Measurements from ENCODE around the gene KLHL25.

KLHL25 gene

DNA sequence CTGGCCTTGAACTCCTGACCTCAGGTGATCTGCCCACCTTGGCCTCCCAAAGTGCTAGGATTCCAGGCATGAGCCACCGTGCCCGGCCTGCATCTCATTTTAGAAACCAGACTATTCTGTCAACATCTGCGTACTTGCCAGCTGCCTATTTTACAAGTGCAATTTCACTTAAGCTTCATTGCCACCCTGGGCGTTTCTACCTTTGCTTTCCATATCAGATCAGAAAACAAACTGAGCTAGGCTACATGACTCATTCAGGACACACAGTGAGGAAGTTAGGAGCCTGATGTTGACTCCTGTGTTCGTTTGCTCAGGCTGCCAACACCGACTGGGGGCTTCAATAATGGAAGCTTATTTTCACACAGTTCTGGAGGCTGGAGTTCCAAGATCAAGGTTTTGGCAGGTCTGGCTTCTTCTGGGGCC, 42.3 kb upstream of the KLHL25 start:
- H3K27me3 ChIP-seq (ENCODE audit: insufficient read depth, low read length, poor library complexity): no peaks in the 10 kb centered on the region
- no peaks in the 10 kb centered on the region for H3K9me3 ChIP-seq (ENCODE audit: insufficient read depth, low read length, severe bottlenecking)
- no peaks in the 10 kb centered on the region for H3K79me2 ChIP-seq (ENCODE audit: insufficient read depth, low read length)
- H3K27ac ChIP-seq (ENCODE audit: low read length): no peak overlapping the region
- no peak overlapping the region for H3K4me2 ChIP-seq (ENCODE audit: insufficient read depth, low read length)
- TF ChIP-seq EZH2 (IDR thresholded peaks at IDR 0.05; ENCODE audit: borderline replicate concordance, low read depth, low read length, severe bottlenecking): no peak
- TF ChIP-seq, protein P1, sequence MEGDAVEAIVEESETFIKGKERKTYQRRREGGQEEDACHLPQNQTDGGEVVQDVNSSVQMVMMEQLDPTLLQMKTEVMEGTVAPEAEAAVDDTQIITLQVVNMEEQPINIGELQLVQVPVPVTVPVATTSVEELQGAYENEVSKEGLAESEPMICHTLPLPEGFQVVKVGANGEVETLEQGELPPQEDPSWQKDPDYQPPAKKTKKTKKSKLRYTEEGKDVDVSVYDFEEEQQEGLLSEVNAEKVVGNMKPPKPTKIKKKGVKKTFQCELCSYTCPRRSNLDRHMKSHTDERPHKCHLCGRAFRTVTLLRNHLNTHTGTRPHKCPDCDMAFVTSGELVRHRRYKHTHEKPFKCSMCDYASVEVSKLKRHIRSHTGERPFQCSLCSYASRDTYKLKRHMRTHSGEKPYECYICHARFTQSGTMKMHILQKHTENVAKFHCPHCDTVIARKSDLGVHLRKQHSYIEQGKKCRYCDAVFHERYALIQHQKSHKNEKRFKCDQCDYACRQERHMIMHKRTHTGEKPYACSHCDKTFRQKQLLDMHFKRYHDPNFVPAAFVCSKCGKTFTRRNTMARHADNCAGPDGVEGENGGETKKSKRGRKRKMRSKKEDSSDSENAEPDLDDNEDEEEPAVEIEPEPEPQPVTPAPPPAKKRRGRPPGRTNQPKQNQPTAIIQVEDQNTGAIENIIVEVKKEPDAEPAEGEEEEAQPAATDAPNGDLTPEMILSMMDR (IDR thresholded peaks at IDR 0.05; ENCODE audit: borderline replicate concordance, extremely low read depth, low read length, poor library complexity, severe bottlenecking): no peak
- H3K4me3 ChIP-seq (ENCODE audit: low read depth in 1 of 2, low read length in 2 of 2): no peak overlapping the region
- H3K4me1 ChIP-seq (ENCODE audit: insufficient read depth, low read length): peaks cover 9% of the 10 kb centered on the region; the same call in 1 of the 2 replicates
- H3K36me3 ChIP-seq (ENCODE audit: insufficient read depth, low read length): no peaks in the 10 kb centered on the region
- H3K9ac ChIP-seq (ENCODE audit: low read depth, low read length): no peak overlapping the region
- no peak overlapping the region for H2AFZ ChIP-seq (ENCODE audit: low read depth, low read length)
- no peak for ATAC-seq (ENCODE audit: insufficient read depth, low read depth)
- H4K20me1 ChIP-seq (ENCODE audit: insufficient read depth, low read length): no peaks in the 10 kb centered on the region
- no peak for DNase-seq

DNA sequence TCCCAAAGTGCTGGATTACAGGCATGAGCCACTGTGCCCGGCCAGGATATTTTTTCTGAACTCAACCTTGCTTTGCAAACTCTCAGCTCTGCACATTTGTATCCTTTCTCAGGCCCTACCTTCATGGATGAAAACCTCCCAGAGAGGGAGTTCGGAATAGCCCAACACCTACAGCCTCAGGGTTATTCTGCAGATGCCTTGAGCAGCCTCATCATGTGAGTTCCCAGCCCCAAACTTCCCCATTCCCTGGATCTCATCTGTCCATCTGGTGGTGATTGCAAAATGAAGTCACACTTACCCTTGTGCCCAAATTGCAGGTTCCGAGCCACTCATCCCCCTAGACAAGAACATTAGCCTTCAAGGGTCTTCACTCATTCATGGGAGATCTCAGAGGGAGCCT, 39.9 kb upstream of the KLHL25 start:
- Histone ChIP-seq H3K9ac (ENCODE audit: low read depth, low read length) (no peak overlapping the region), H3K27ac (ENCODE audit: low read length) (no peak overlapping the region), H3K4me2 (ENCODE audit: insufficient read depth, low read length) (no peak overlapping the region), H3K9me3 (ENCODE audit: insufficient read depth, low read length, severe bottlenecking) (no peaks in the 10 kb centered on the region), H3K27me3 (ENCODE audit: insufficient read depth, low read length, poor library complexity) (no peaks in the 10 kb centered on the region), H3K4me3 (ENCODE audit: low read depth in 1 of 2, low read length in 2 of 2) (no peak overlapping the region), H4K20me1 (ENCODE audit: insufficient read depth, low read length) (no peaks in the 10 kb centered on the region), H2AFZ (ENCODE audit: low read depth, low read length) (no peak overlapping the region), H3K4me1 (ENCODE audit: insufficient read depth, low read length) (no peaks in the 10 kb centered on the region), H3K36me3 (ENCODE audit: insufficient read depth, low read length) (no peaks in the 10 kb centered on the region), H3K79me2 (ENCODE audit: insufficient read depth, low read length) (no peaks in the 10 kb centered on the region)
- TF ChIP-seq, protein P1 (IDR thresholded peaks at IDR 0.05; ENCODE audit: borderline replicate concordance, extremely low read depth, low read length, poor library complexity, severe bottlenecking): no peak
- TF ChIP-seq EZH2 (IDR thresholded peaks at IDR 0.05; ENCODE audit: borderline replicate concordance, low read depth, low read length, severe bottlenecking): no peak
- ATAC-seq (ENCODE audit: insufficient read depth, low read depth): no peak
- no peak for DNase-seq

DNA sequence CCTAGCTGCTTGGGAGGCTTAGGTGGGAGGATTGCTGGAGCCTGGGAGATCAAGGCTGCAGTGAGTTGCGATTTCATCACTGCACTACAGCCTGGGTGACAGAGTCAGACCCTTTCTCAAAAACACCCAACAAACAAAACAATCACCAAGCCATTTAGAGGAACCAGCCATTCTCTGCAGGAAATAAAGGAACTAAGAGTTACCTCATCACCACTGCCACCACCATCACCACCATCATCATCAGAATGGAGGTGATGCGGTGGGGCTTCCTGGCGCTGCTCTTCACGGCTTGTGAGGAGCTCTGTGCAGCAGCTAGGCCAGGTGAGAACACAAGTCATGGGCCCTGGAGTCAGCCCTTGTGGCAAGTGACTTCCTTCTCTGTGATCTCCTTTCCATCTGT, 37.7 kb upstream of the KLHL25 start:
- no peak overlapping the region for H3K9ac ChIP-seq (ENCODE audit: low read depth, low read length)
- no peaks in the 10 kb centered on the region for H3K79me2 ChIP-seq (ENCODE audit: insufficient read depth, low read length)
- TF ChIP-seq EZH2 (IDR thresholded peaks at IDR 0.05; ENCODE audit: borderline replicate concordance, low read depth, low read length, severe bottlenecking): no peak
- TF ChIP-seq, protein P1 (IDR thresholded peaks at IDR 0.05; ENCODE audit: borderline replicate concordance, extremely low read depth, low read length, poor library complexity, severe bottlenecking): no peak
- no peak overlapping the region for H3K4me3 ChIP-seq (ENCODE audit: low read depth in 1 of 2, low read length in 2 of 2)
- no peak for ATAC-seq (ENCODE audit: insufficient read depth, low read depth)
- no peak overlapping the region for H2AFZ ChIP-seq (ENCODE audit: low read depth, low read length)
- no peak overlapping the region for H3K27ac ChIP-seq (ENCODE audit: low read length)
- H3K4me1 ChIP-seq (ENCODE audit: insufficient read depth, low read length): no peaks in the 10 kb centered on the region
- H3K36me3 ChIP-seq (ENCODE audit: insufficient read depth, low read length): no peaks in the 10 kb centered on the region
- no peaks in the 10 kb centered on the region for H3K27me3 ChIP-seq (ENCODE audit: insufficient read depth, low read length, poor library complexity)
- H3K9me3 ChIP-seq (ENCODE audit: insufficient read depth, low read length, severe bottlenecking): no peaks in the 10 kb centered on the region
- H4K20me1 ChIP-seq (ENCODE audit: insufficient read depth, low read length): no peaks in the 10 kb centered on the region
- no peak for DNase-seq
- H3K4me2 ChIP-seq (ENCODE audit: insufficient read depth, low read length): no peak overlapping the region
